ENCODE results near the gene CDX1.

CDX1 gene

DNA sequence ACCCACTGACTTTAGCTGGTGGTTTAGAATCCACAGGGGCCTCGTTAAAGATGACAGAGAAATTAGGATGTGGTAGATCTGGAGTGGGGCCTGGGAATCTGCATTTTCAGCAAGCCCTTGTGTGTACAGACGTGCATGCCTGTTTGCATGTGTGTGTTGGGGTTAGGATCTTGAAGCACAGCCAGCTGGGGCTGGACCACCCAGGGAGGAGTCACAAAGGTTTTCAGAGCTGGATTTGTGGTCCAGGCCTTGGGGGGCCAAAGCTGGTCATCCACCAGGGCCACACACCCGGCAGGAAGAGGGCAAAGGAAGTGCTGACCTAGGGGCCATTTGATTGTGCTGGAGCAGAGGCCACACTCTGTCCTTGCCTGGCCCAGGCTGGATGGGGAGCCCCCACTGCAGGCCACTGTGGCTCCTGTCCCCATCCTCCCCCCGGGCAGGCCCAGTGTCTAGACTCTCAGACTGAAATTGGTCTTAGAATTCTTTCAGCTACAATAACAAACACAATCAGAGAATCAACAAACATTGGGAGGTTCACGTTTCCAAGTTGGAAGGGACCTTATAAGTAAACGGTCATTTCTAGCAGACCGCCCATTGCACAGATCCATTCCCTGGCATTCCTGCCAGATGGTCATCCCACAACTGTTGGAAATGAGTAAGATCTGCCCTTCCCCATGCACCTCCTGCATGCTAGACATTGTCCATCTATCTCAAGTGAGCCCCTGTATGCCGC lies 10.3 kb downstream of the CDX1 start:
- no peak for DNase-seq
- no peaks in the 10 kb centered on the region for H3K36me3 ChIP-seq (ENCODE audit: control insufficient read depth in 4 of 4, insufficient read depth in 4 of 4, low read length in 3 of 4)
- no peaks in the 10 kb centered on the region for H3K9me3 ChIP-seq (ENCODE audit: control extremely low read depth in 1 of 5, control insufficient read depth in 4 of 5, insufficient read depth in 2 of 5, low read depth in 1 of 5, low read length in 4 of 5)
- H3K27me3 ChIP-seq (replicated peaks in 2 of 5; ENCODE audit: control insufficient read depth in 4 of 5, insufficient read depth in 5 of 5, low read length in 4 of 5) = peaks cover 0 to 5% (median 0%) of the 10 kb centered on the region in 5 experiments
- H3K4me1 ChIP-seq (ENCODE audit: control extremely low read depth in 1 of 4, control insufficient read depth in 4 of 4, insufficient read depth in 4 of 4, low read length in 3 of 4) = peaks cover 0 to 9% (median 0%) of the 10 kb centered on the region in 4 experiments
- CTCF ChIA-PET = interaction anchor here (0.8 to 3.3 kb wide), 15 partner anchors 7 to 810 kb away, joined by 3 to 11 read pairs (median 4); no protein-coding TSS in a partner anchor
- POLR2A ChIA-PET = no interaction called here
- WGBS (ENCODE audit: insufficient coverage) = 92% methylated on average over 8 of the region's 8 CpGs
- H3K4me3 ChIP-seq (ENCODE audit: control insufficient read depth in 1 of 7, extremely low read depth in 1 of 7, insufficient read depth in 4 of 7, low read depth in 2 of 7, low read length in 6 of 7) = no peak overlapping the region
- no peak overlapping the region for H3K27ac ChIP-seq (ENCODE audit: insufficient read depth in 1 of 2, low read depth in 1 of 2, low read length in 2 of 2, poor library complexity in 1 of 2, severe bottlenecking in 2 of 2)

DNA sequence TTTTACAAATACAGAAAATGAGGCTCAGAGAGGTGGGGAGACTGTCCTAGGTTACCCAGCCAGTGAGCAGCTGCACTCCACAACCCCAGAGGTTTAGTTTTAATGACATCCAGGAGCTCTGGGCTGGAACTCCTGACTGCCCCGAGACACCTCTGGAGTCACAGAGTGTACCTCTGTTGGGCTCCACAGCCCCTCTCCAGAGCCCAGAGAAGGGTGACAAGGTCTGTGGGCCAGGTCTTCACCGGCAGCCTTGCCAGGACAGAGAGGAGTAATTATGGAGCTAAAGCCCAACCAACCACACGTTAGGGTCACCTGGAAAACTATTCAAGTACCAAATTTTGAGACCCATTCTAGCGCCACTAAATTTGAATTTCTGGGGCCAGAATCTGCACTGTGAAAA lies 11.1 kb downstream of the CDX1 start:
- Histone ChIP-seq H3K27ac (ENCODE audit: insufficient read depth in 1 of 2, low read depth in 1 of 2, low read length in 2 of 2, poor library complexity in 1 of 2, severe bottlenecking in 2 of 2) (no peak overlapping the region), H3K9me3 (ENCODE audit: control extremely low read depth in 1 of 5, control insufficient read depth in 4 of 5, insufficient read depth in 2 of 5, low read depth in 1 of 5, low read length in 4 of 5) (no peaks in the 10 kb centered on the region), H3K36me3 (ENCODE audit: control insufficient read depth in 4 of 4, insufficient read depth in 4 of 4, low read length in 3 of 4) (no peaks in the 10 kb centered on the region), H3K4me3 (ENCODE audit: control insufficient read depth in 1 of 7, extremely low read depth in 1 of 7, insufficient read depth in 4 of 7, low read depth in 2 of 7, low read length in 6 of 7) (no peak overlapping the region), H3K27me3 (replicated peaks in 2 of 5; ENCODE audit: control insufficient read depth in 4 of 5, insufficient read depth in 5 of 5, low read length in 4 of 5) (peaks cover 0 to 5% (median 0%) of the 10 kb centered on the region in 5 experiments), H3K4me1 (ENCODE audit: control extremely low read depth in 1 of 4, control insufficient read depth in 4 of 4, insufficient read depth in 4 of 4, low read length in 3 of 4) (peaks cover 0 to 9% (median 0%) of the 10 kb centered on the region in 4 experiments)
- POLR2A ChIA-PET = no interaction called here
- DNase-seq = no peak
- CTCF ChIA-PET = interaction anchor here (1.1 to 3.3 kb wide), 7 partner anchors 12 to 810 kb away, joined by 3 to 10 read pairs (median 3); partner anchors contain the start of gene SLC6A7
- 100% methylated on average over 4 of the region's 4 CpGs for WGBS (ENCODE audit: insufficient coverage)

DNA sequence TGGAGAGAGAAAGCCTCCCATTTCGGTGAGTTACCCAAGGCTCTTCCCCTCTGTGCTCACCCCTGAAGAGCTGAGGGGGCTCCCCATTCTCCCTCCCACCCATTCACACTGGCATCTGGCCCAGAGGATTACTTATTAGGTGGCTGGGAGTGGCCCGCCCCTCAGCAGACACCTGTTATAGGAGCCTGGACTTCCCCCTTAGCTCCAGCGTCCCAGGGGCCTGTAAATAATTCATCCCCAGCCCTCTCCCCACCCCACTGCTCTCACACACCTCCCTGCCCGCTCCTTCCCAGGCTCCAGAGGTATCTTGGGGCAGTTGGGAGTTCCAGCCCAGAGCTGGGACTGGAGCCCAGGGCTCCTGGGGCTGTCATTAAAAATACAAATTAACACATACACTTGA lies 11.7 kb downstream of the CDX1 start:
- Histone ChIP-seq H3K36me3 (ENCODE audit: control insufficient read depth in 4 of 4, insufficient read depth in 4 of 4, low read length in 3 of 4) (no peaks in the 10 kb centered on the region), H3K9me3 (ENCODE audit: control extremely low read depth in 1 of 5, control insufficient read depth in 4 of 5, insufficient read depth in 2 of 5, low read depth in 1 of 5, low read length in 4 of 5) (no peaks in the 10 kb centered on the region), H3K4me3 (ENCODE audit: control insufficient read depth in 1 of 7, extremely low read depth in 1 of 7, insufficient read depth in 4 of 7, low read depth in 2 of 7, low read length in 6 of 7) (no peak overlapping the region), H3K4me1 (ENCODE audit: control extremely low read depth in 1 of 4, control insufficient read depth in 4 of 4, insufficient read depth in 4 of 4, low read length in 3 of 4) (peaks cover 0 to 9% (median 0%) of the 10 kb centered on the region in 4 experiments), H3K27me3 (replicated peaks in 2 of 5; ENCODE audit: control insufficient read depth in 4 of 5, insufficient read depth in 5 of 5, low read length in 4 of 5) (peaks cover 0 to 5% (median 0%) of the 10 kb centered on the region in 5 experiments), H3K27ac (ENCODE audit: insufficient read depth in 1 of 2, low read depth in 1 of 2, low read length in 2 of 2, poor library complexity in 1 of 2, severe bottlenecking in 2 of 2) (no peak overlapping the region)
- POLR2A ChIA-PET = no interaction called here
- CTCF ChIA-PET = interaction anchor here (0.9 to 3.3 kb wide), 4 partner anchors 12 to 44 kb away, joined by 3 to 10 read pairs (median 6); partner anchors contain the start of gene SLC6A7
- DNase-seq = no peak
- WGBS (ENCODE audit: insufficient coverage) = 100% methylated on average over 2 of the region's 4 CpGs

DNA sequence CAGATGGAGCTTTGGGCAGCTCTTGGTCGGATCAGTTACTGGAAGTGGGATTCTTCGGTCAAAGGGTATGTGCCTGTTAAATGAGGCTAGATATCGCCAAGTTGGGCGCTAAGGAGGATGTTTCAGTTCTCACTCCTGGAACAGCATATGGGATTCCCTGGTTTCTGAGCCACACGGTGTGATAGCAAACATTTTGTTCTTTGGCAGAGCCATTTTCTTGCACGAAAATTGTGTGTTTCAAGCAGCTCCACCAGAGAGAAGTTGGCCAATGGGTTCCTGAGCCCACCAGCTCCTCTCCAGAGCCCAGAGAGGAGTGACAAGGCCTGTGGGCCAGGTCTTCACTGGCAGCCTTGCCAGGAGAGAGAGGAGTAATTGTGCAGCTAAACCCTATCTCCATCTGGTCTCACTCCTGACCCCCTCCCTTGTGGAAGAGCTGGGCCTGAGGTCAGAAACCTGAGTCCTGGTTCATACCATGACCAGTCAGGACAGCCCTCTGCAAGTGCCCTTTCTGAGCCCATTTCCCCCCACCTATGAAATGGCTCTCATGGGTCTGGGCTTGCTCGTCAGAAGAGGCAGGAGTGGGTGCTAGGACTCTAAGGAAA lies 12.5 kb downstream of the CDX1 start:
- Histone ChIP-seq H3K9me3 (ENCODE audit: control extremely low read depth in 1 of 5, control insufficient read depth in 4 of 5, insufficient read depth in 2 of 5, low read depth in 1 of 5, low read length in 4 of 5) (no peaks in the 10 kb centered on the region), H3K27ac (ENCODE audit: insufficient read depth in 1 of 2, low read depth in 1 of 2, low read length in 2 of 2, poor library complexity in 1 of 2, severe bottlenecking in 2 of 2) (no peak overlapping the region), H3K4me3 (ENCODE audit: control insufficient read depth in 1 of 7, extremely low read depth in 1 of 7, insufficient read depth in 4 of 7, low read depth in 2 of 7, low read length in 6 of 7) (no peak overlapping the region), H3K4me1 (ENCODE audit: control extremely low read depth in 1 of 4, control insufficient read depth in 4 of 4, insufficient read depth in 4 of 4, low read length in 3 of 4) (peaks cover 0 to 9% (median 0%) of the 10 kb centered on the region in 4 experiments), H3K36me3 (ENCODE audit: control insufficient read depth in 4 of 4, insufficient read depth in 4 of 4, low read length in 3 of 4) (no peaks in the 10 kb centered on the region), H3K27me3 (replicated peaks in 2 of 5; ENCODE audit: control insufficient read depth in 4 of 5, insufficient read depth in 5 of 5, low read length in 4 of 5) (peaks cover 0 to 3% (median 0%) of the 10 kb centered on the region in 5 experiments)
- 98% methylated on average over 5 of the region's 7 CpGs for WGBS (ENCODE audit: insufficient coverage)
- DNase-seq = no peak
- ChIA-PET CTCF (interaction anchor here (0.6 to 1.7 kb wide), 5 partner anchors 14 to 157 kb away, joined by 3 to 8 read pairs (median 3); no protein-coding TSS in a partner anchor), POLR2A (no interaction called here)

DNA sequence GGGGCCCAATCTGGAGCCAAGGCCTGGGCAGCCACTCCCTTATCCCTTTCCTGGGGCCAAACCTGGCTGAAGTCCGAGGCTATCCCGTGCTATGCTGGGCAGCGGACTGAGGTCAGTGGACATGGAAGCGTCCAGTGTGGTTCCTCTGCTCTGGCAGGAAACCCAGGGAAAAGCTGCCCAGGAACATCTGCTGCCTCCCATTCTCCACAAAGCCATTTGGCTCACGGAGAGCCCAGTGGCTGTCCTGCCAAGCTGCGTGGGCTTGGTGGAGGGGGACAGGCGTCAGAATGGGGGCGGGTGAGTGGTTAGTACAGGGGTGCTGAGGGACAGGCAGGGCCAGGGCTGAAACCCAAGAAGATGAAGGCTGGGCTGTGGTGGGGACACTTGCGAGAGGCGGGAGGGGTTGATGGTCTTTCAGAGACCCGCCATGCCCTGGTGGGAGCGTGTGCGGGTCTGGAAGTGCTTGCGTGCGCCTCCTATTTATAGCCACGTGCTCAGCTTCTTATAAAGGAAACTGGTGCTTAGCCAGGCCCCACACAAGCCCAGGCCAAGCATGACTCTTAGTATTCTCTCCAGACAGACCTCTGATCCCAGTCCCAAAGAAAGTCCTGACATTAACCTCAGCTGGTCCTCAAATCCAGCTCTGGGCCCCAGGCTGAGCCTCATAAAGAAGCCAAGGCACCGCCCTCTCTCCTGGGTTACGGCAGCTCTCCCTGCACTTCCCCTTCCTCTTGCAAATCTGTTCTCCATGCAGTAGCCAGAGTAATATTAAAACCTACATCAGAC lies 13.9 kb downstream of the CDX1 start:
- peak in 2 of 3 donors; percentile 34 to 36 for DNase-seq
- H3K9me3 ChIP-seq (ENCODE audit: control extremely low read depth in 1 of 5, control insufficient read depth in 4 of 5, insufficient read depth in 2 of 5, low read depth in 1 of 5, low read length in 4 of 5) = no peaks in the 10 kb centered on the region
- H3K4me1 ChIP-seq (ENCODE audit: control extremely low read depth in 1 of 4, control insufficient read depth in 4 of 4, insufficient read depth in 4 of 4, low read length in 3 of 4) = peaks cover 0 to 9% (median 0%) of the 10 kb centered on the region in 4 experiments
- H3K4me3 ChIP-seq (ENCODE audit: control insufficient read depth in 1 of 7, extremely low read depth in 1 of 7, insufficient read depth in 4 of 7, low read depth in 2 of 7, low read length in 6 of 7) = no peak overlapping the region
- CTCF ChIA-PET = interaction anchor here (0.6 to 1.7 kb wide), 7 partner anchors 8 to 38 kb away, joined by 3 to 8 read pairs (median 3); no protein-coding TSS in a partner anchor
- H3K36me3 ChIP-seq (ENCODE audit: control insufficient read depth in 4 of 4, insufficient read depth in 4 of 4, low read length in 3 of 4) = no peaks in the 10 kb centered on the region
- H3K27me3 ChIP-seq (replicated peaks in 2 of 5; ENCODE audit: control insufficient read depth in 4 of 5, insufficient read depth in 5 of 5, low read length in 4 of 5) = peaks cover 0 to under 1% (median 0%) of the 10 kb centered on the region in 5 experiments
- H3K27ac ChIP-seq (ENCODE audit: insufficient read depth in 1 of 2, low read depth in 1 of 2, low read length in 2 of 2, poor library complexity in 1 of 2, severe bottlenecking in 2 of 2) = no peak overlapping the region
- 67% methylated on average over 15 of the region's 18 CpGs for WGBS (ENCODE audit: insufficient coverage)
- POLR2A ChIA-PET = no interaction called here

DNA sequence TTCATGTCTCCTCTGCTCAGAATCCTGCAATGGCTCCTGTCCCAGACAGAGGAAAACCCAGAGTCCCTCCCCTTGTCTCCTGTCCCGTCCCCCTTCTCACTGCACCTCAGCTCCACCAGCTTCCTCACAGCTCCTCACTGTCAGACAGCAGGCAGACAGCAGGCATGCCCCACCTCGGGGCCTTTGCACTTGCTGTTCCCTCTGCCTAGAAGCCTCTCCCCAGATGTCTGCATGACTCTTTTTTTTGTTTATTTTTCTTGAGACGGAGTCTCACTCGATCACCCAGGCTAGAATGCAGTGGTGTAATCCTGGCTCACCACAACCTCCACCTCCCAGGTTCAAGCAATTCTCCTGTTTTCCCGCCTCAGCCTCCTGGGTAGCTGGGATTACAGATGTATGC lies 14.4 kb downstream of the CDX1 start:
- no peak for DNase-seq
- CTCF ChIA-PET = interaction anchor here (0.8 to 1.5 kb wide), 6 partner anchors 8 to 38 kb away, joined by 3 to 4 read pairs (median 3); no protein-coding TSS in a partner anchor
- Histone ChIP-seq H3K27me3 (replicated peaks in 2 of 5; ENCODE audit: control insufficient read depth in 4 of 5, insufficient read depth in 5 of 5, low read length in 4 of 5) (no peaks in the 10 kb centered on the region), H3K4me1 (ENCODE audit: control extremely low read depth in 1 of 4, control insufficient read depth in 4 of 4, insufficient read depth in 4 of 4, low read length in 3 of 4) (peaks cover 0 to 9% (median 0%) of the 10 kb centered on the region in 4 experiments), H3K36me3 (ENCODE audit: control insufficient read depth in 4 of 4, insufficient read depth in 4 of 4, low read length in 3 of 4) (no peaks in the 10 kb centered on the region), H3K4me3 (ENCODE audit: control insufficient read depth in 1 of 7, extremely low read depth in 1 of 7, insufficient read depth in 4 of 7, low read depth in 2 of 7, low read length in 6 of 7) (no peak overlapping the region), H3K27ac (ENCODE audit: insufficient read depth in 1 of 2, low read depth in 1 of 2, low read length in 2 of 2, poor library complexity in 1 of 2, severe bottlenecking in 2 of 2) (no peak overlapping the region), H3K9me3 (ENCODE audit: control extremely low read depth in 1 of 5, control insufficient read depth in 4 of 5, insufficient read depth in 2 of 5, low read depth in 1 of 5, low read length in 4 of 5) (no peaks in the 10 kb centered on the region)
- 90% methylated on average over 3 of the region's 5 CpGs for WGBS (ENCODE audit: insufficient coverage)
- POLR2A ChIA-PET = no interaction called here

Measured in common myeloid progenitor, CD34-positive (primary cell).